OCI-LY3 (cell line): ENCODE data around the gene NCKAP5.

ENCODE experiments used
- H2AFZ ChIP-seq: fragments of 200-600, 300-600 bp; shearing (Covaris generic); 2 replicates; pipeline ENCODE4 v1.6.0; 2014; ENCODE audit warnings: antibody characterized with exemption, low read depth, low read length
- H3K27ac ChIP-seq: fragments of 200-600, 300-600 bp; sonication (generic); 2 replicates; pipeline ENCODE4 v1.5.1; 2014; ENCODE audit warnings: mild to moderate bottlenecking, low read length, moderate library complexity, mixed read lengths
- H3K27me3 ChIP-seq: fragments of 200-600, 300-600 bp; sonication (generic); 2 replicates; pipeline ENCODE4 v1.6.1; 2014; ENCODE audit warnings: low read depth, low read length, mixed read lengths
- H3K36me3 ChIP-seq: fragments of 200-600, 300-600 bp; sonication (generic); replicated peaks from 2 replicates; pipeline ENCODE3; 2014; ENCODE audit warnings: low read depth, low read length, mixed read lengths
- H3K4me1 ChIP-seq: fragments of 300-600, 200-600 bp; sonication (generic); 2 replicates; pipeline ENCODE4 v1.6.1; 2014; ENCODE audit warnings: low read length, mixed read lengths
- H3K4me2 ChIP-seq: fragments of 200-600, 300-600 bp; sonication (generic); 2 replicates; pipeline ENCODE4 v1.6.1; 2014; ENCODE audit warnings: low read length, mixed read lengths
- H3K4me3 ChIP-seq: fragments of 300-600, 200-600 bp; sonication (generic); 2 replicates; pipeline ENCODE4 v1.5.1; 2014; ENCODE audit warnings: antibody characterized with exemption, mild to moderate bottlenecking, low read length, moderate library complexity
- H3K79me2 ChIP-seq: fragments of 300-600, 200-600 bp; shearing (Covaris generic); 2 replicates; pipeline ENCODE4 v1.6.1; 2014; ENCODE audit warnings: mild to moderate bottlenecking, low read length, mixed read lengths
- H3K9ac ChIP-seq: fragments of 300-600, 200-600 bp; shearing (Covaris generic); 2 replicates; pipeline ENCODE4 v1.6.0; 2014; ENCODE audit warnings: mild to moderate bottlenecking, low read length, moderate library complexity
- H3K9me3 ChIP-seq: fragments of 200-600, 300-600 bp; shearing (Covaris generic); 2 replicates; pipeline ENCODE4 v1.6.1; 2014; ENCODE audit warnings: low read length, mixed read lengths; ENCODE audit not compliant: insufficient read depth
- H4K20me1 ChIP-seq: fragments of 200-600, 300-600 bp; sonication (generic); 2 replicates; pipeline ENCODE4 v1.6.1; 2016; ENCODE audit warnings: low read length, mixed read lengths; ENCODE audit not compliant: insufficient read depth
- EZH2phosphoT487 ChIP-seq: fragments of 200-600 bp; shearing (Covaris generic); IDR thresholded peaks from 2 replicates; pipeline ENCODE4 v1.6.1; 2018; ENCODE audit warnings: antibody characterized with exemption, mixed run types, low read depth
- TF ChIP-seq, protein P1 (sequence below): fragments of 200-600, 300-600 bp; sonication (generic); IDR thresholded peaks from 2 replicates; pipeline ENCODE4 v1.5.1; 2014; ENCODE audit warnings: antibody characterized with exemption, low read length, low read depth

The NCKAP5 gene

DNA sequence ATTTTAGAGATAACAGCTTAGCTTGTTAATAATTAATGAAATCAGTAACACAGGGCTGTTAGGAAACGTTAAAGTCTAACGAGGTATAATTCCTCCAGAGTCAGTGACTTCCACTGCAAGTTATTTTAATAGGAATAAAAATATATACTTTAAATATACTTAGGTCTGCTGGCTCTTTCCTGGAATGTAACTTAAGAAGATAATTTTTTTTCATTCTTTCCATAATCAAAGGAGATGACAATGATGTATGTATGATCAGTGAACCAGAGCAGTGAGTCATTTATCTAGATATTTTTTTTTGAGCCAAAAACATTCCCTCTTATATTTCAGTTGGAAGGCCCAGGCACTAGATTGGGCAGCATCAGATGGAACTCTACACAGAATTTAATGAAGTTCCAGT lies 794.1 kb downstream of the NCKAP5 start:
- Histone ChIP-seq H3K36me3 (no peaks in the 10 kb centered on the region), H3K9me3 (no peaks in the 10 kb centered on the region), H3K9ac (no peak overlapping the region), H3K27ac (no peak overlapping the region), H3K27me3 (peaks cover 3% of the 10 kb centered on the region; the same call in 1 of the 2 replicates), H3K4me2 (no peak overlapping the region), H2AFZ (no peak overlapping the region), H3K79me2 (no peaks in the 10 kb centered on the region), H3K4me1 (no peaks in the 10 kb centered on the region), H3K4me3 (no peak overlapping the region), H4K20me1 (no peaks in the 10 kb centered on the region)
- TF ChIP-seq, protein P1, sequence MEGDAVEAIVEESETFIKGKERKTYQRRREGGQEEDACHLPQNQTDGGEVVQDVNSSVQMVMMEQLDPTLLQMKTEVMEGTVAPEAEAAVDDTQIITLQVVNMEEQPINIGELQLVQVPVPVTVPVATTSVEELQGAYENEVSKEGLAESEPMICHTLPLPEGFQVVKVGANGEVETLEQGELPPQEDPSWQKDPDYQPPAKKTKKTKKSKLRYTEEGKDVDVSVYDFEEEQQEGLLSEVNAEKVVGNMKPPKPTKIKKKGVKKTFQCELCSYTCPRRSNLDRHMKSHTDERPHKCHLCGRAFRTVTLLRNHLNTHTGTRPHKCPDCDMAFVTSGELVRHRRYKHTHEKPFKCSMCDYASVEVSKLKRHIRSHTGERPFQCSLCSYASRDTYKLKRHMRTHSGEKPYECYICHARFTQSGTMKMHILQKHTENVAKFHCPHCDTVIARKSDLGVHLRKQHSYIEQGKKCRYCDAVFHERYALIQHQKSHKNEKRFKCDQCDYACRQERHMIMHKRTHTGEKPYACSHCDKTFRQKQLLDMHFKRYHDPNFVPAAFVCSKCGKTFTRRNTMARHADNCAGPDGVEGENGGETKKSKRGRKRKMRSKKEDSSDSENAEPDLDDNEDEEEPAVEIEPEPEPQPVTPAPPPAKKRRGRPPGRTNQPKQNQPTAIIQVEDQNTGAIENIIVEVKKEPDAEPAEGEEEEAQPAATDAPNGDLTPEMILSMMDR, result no peak
- TF ChIP-seq EZH2phosphoT487, result no peak

DNA sequence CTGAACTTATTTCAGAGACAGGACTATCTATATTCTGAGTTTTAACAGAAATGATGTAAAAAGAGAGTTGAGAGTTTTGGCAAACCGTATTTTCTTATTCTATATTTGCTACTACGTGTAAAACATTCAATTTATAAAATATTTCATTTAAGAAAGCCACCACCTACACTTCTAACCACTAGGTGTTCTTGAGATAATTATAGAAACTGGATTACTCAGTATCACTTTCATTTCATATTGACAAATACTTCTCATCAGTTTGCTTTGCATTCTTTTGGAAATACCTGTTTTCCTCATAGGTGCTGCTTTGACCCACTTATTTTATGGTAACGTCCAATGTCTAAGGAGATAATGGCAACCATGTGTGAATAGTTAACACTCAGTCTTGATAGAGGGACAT lies 794.9 kb downstream of the NCKAP5 start:
- H3K27ac ChIP-seq, result no peak overlapping the region
- H3K4me1 ChIP-seq, result no peaks in the 10 kb centered on the region
- no peaks in the 10 kb centered on the region for H3K9me3 ChIP-seq
- no peaks in the 10 kb centered on the region for H3K36me3 ChIP-seq
- H3K9ac ChIP-seq, result no peak overlapping the region
- H3K79me2 ChIP-seq, result no peaks in the 10 kb centered on the region
- peaks cover 3% of the 10 kb centered on the region; the same call in 1 of the 2 replicates for H3K27me3 ChIP-seq
- TF ChIP-seq, protein P1, result no peak
- TF ChIP-seq EZH2phosphoT487, result no peak
- no peak overlapping the region for H3K4me3 ChIP-seq
- H4K20me1 ChIP-seq, result no peaks in the 10 kb centered on the region
- H3K4me2 ChIP-seq, result no peak overlapping the region
- H2AFZ ChIP-seq, result no peak overlapping the region

DNA sequence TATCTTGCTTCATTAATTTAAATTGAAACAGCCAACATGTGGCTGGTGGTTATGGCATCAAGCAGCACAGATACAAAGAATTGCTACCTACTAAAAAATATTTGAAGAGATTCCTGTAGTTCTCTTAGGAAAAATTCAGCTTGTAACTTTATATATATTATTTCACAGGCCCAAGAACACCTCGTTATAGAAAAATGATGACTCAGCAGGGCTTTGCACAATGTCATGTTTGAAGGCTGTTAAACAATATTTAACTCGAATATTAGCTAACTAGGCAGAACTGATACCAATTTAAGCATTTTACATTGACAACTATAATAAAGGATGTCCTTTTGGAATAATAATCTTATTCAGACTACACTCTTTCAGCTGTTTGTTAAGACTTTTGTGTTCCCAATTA lies 795.9 kb downstream of the NCKAP5 start:
- no peak overlapping the region for H3K4me3 ChIP-seq
- H4K20me1 ChIP-seq, result no peaks in the 10 kb centered on the region
- no peaks in the 10 kb centered on the region for H3K9me3 ChIP-seq
- H2AFZ ChIP-seq, result no peak overlapping the region
- peaks cover 3% of the 10 kb centered on the region; the same call in 1 of the 2 replicates for H3K27me3 ChIP-seq
- H3K9ac ChIP-seq, result no peak overlapping the region
- TF ChIP-seq, protein P1, result no peak
- no peak for TF ChIP-seq EZH2phosphoT487
- H3K27ac ChIP-seq, result no peak overlapping the region
- H3K4me2 ChIP-seq, result no peak overlapping the region
- no peaks in the 10 kb centered on the region for H3K36me3 ChIP-seq
- no peaks in the 10 kb centered on the region for H3K79me2 ChIP-seq
- H3K4me1 ChIP-seq, result no peaks in the 10 kb centered on the region

DNA sequence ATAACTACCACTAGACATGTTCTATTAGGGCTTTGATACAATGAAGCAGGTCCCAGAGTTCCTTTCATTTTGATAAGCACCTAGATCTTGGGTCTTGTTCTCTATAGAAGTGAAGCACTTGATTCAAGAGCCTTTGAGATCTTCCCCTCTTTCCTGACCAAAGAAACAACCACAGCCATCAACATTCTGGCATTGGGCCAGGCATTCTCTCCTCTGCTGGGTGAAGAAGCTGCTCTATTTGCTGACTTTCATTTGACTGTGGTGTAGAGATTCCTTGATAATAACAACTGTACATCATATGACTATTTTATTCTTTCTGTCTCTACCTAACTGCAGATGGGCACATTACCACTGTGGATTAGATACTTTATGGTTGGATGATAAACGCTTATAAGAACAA lies 801.7 kb downstream of the NCKAP5 start:
- Histone ChIP-seq H3K4me2 (no peak overlapping the region), H3K4me1 (no peaks in the 10 kb centered on the region), H3K4me3 (no peak overlapping the region), H3K36me3 (no peaks in the 10 kb centered on the region), H3K9me3 (no peaks in the 10 kb centered on the region), H3K27me3 (no peaks in the 10 kb centered on the region), H3K79me2 (no peaks in the 10 kb centered on the region), H3K27ac (no peak overlapping the region), H3K9ac (no peak overlapping the region), H2AFZ (no peak overlapping the region), H4K20me1 (no peaks in the 10 kb centered on the region)
- TF ChIP-seq EZH2phosphoT487, result no peak

DNA sequence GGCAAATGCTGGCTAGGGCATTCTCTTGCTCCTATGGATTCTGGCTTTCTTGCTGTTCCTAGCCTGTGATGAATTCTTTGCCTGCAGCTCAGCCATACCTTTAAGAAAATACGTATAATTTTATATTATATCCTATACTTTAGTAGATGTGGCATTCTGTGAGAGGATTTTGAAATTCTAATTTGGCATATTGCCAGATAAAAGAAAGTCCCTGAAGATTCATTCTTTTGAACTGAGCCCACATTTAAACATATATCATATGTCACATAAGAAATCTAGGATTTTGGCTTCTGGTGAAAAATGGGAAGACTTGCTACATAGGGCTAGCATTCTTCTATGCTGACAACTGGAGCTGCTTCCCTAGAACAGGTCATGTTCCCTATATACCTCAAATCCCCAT lies 806.8 kb downstream of the NCKAP5 start:
- Histone ChIP-seq H3K79me2 (no peaks in the 10 kb centered on the region), H3K27me3 (no peaks in the 10 kb centered on the region), H3K27ac (no peak overlapping the region), H3K36me3 (no peaks in the 10 kb centered on the region), H3K9ac (no peak overlapping the region), H2AFZ (no peak overlapping the region), H3K4me3 (no peak overlapping the region), H4K20me1 (no peaks in the 10 kb centered on the region), H3K4me1 (peaks cover 36% of the 10 kb centered on the region), H3K4me2 (no peak overlapping the region), H3K9me3 (no peaks in the 10 kb centered on the region)
- TF ChIP-seq, protein P1, result no peak
- TF ChIP-seq EZH2phosphoT487, result no peak
